AG04449 (cell line): ENCODE measurements around the gene LDLRAD4.

Experiments used
- CTCF ChIA-PET: fragments of 350-600 bp; formaldehyde crosslinking; extraction: SDS; loops from one replicate; lab custom pipeline; 2021; ENCODE audit warnings: antibody characterized with exemption; lab: Yijun Ruan, JAX
- POLR2A ChIA-PET: fragments of 400-600, 350-600 bp; formaldehyde crosslinking; extraction: SDS; loops from one replicate; lab custom pipeline; 2020; ENCODE audit warnings: antibody characterized with exemption, inconsistent platforms; lab: Yijun Ruan, JAX
- DNase-seq: peaks from one replicate; pipeline ENCODE4 v3.0.0-alpha.2; 2010; ENCODE audit warnings: low read depth, low spot score
- H3K4me3 ChIP-seq: 2 replicates; pipeline ENCODE4 v1.5.1; 2011; ENCODE audit warnings: low read depth, mild to moderate bottlenecking, control low read depth, low read length
- TF ChIP-seq, protein P1 (sequence below): IDR thresholded peaks from one replicate; pipeline ENCODE4 v1.5.1; 2011; ENCODE audit warnings: mild to moderate bottlenecking, moderate library complexity, low read length, control low read depth, inconsistent platforms; ENCODE audit not compliant: insufficient read depth; ENCODE audit errors: missing control alignments

The LDLRAD4 gene

DNA sequence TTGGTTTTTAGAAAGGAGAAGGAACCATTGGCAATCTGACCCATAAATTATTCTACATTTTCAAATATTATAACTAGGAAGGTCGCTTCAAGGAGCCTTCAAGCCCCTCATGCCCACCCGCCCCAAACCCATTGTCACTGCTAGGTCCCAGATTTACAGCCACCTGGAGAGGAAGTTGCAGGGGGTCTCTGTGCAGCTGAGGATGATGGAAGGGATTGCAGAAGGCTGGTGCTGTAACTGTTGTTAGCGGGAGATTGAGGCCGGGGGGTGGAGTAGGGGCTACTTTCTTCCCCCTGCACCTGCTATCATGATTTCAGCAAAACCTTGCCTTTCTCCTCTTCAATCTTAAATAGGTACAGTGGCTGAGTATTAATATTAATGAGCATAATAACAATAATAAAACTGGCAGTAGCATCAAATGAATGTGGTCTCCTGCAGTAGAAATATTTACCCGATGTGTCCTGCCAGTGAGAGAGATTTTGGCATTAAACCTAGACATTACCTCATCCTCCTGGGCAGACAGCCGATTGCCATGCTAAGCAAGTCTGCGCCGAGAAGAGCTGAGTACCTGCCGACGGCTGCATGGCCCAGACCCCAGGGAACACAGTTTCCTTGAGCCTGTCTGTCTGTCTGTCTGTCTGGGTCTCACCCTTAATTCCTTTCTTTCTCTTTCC, 282.4 kb downstream of the LDLRAD4 start:
- ChIA-PET POLR2A (no interaction called here), CTCF (no interaction called here)
- H3K4me3 ChIP-seq: no peak overlapping the region
- TF ChIP-seq, protein P1, sequence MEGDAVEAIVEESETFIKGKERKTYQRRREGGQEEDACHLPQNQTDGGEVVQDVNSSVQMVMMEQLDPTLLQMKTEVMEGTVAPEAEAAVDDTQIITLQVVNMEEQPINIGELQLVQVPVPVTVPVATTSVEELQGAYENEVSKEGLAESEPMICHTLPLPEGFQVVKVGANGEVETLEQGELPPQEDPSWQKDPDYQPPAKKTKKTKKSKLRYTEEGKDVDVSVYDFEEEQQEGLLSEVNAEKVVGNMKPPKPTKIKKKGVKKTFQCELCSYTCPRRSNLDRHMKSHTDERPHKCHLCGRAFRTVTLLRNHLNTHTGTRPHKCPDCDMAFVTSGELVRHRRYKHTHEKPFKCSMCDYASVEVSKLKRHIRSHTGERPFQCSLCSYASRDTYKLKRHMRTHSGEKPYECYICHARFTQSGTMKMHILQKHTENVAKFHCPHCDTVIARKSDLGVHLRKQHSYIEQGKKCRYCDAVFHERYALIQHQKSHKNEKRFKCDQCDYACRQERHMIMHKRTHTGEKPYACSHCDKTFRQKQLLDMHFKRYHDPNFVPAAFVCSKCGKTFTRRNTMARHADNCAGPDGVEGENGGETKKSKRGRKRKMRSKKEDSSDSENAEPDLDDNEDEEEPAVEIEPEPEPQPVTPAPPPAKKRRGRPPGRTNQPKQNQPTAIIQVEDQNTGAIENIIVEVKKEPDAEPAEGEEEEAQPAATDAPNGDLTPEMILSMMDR: no peak
- peak; percentile 17 for DNase-seq

DNA sequence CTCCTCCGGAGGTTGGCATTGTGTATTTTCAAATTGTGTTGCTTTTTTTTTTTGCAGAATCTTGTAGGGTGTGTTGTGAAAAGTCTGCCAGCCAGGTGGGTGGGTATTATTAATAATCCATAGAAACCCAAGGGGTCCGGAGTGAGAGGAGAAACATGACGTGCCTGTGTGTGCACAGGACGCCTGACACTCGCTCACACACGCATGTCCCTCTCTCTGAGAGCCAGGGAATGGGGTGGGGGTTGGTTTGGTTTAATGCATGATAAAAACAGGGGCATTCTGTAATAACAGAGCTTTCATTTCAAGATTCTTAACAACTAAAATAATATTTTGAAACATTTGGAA, 283.0 kb downstream of the LDLRAD4 start:
- POLR2A ChIA-PET: no interaction called here
- no peak overlapping the region for H3K4me3 ChIP-seq
- no peak for DNase-seq
- CTCF ChIA-PET: interaction anchor here (0.9 to 1.0 kb wide), 2 partner anchors 14 to 28 kb away, joined by 3 read pairs; no protein-coding TSS in a partner anchor
- TF ChIP-seq, protein P1: no peak

DNA sequence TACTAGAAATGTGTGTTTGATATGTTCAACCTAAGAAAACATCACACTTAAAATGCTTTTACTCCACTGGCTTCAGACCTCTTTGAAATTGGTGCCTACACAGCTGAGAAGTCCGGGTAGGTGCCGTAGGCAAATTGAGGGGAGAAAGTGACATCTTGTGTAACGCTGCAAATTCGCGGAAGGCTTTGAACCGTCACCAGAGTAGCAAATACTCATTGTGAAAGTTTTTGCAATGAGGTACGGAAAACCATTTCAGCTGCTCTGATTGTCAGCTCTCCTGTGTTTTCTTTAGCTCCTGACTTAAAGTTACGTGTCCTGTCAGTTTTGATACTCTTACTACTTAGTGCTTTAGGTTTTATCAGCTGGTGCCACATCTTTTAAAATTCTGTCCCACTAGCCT, 283.3 kb downstream of the LDLRAD4 start:
- TF ChIP-seq, protein P1: no peak
- ChIA-PET POLR2A (no interaction called here), CTCF (interaction anchor here (0.9 to 1.0 kb wide), 2 partner anchors 14 to 28 kb away, joined by 3 read pairs; no protein-coding TSS in a partner anchor)
- H3K4me3 ChIP-seq: no peak overlapping the region
- DNase-seq: no peak

DNA sequence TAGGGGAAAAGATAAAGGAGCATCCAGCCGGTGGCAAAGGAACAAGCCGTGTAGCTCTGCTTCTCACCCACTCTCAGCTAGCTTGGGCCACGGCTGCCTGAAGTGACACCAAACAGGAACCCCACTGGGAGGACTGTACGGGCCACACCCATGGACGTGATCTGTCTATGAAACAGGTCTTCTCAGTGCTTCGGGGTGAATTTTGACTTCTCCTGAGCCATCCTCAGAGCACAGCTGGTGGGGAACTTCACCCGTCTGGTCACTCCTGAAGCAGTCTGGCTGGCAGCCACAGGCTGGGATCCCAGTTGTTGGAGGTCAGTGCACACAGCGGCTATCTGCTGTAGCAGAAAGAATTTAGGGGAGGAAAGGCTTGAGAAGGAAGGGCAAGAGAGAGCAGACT, 284.0 kb downstream of the LDLRAD4 start:
- H3K4me3 ChIP-seq: no peak overlapping the region
- DNase-seq: no peak
- ChIA-PET CTCF (interaction anchor here (0.9 to 1.0 kb wide), 2 partner anchors 13 to 27 kb away, joined by 3 read pairs; no protein-coding TSS in a partner anchor), POLR2A (no interaction called here)
- TF ChIP-seq, protein P1: no peak

DNA sequence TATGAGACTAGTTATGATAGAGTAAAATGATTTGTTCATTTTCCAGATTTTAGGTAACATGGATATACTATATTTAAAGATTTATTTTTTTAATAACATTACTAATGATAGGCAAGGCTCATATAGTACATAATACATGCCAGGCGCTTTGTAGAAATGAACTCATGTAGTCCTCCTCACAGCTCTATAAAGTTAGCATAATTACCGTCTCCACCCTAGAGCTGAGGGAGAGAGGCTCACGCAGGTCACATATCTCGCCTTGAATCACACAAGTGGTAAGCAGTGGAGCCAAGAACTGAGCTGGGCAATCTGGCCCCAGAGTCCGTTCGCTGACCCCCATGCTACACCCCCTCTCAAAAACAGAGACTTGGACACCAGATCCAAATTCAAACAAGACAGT, 285.3 kb downstream of the LDLRAD4 start:
- H3K4me3 ChIP-seq: no peak overlapping the region
- no peak for DNase-seq
- POLR2A ChIA-PET: no interaction called here
- CTCF ChIA-PET: no interaction called here
- TF ChIP-seq, protein P1: no peak

DNA sequence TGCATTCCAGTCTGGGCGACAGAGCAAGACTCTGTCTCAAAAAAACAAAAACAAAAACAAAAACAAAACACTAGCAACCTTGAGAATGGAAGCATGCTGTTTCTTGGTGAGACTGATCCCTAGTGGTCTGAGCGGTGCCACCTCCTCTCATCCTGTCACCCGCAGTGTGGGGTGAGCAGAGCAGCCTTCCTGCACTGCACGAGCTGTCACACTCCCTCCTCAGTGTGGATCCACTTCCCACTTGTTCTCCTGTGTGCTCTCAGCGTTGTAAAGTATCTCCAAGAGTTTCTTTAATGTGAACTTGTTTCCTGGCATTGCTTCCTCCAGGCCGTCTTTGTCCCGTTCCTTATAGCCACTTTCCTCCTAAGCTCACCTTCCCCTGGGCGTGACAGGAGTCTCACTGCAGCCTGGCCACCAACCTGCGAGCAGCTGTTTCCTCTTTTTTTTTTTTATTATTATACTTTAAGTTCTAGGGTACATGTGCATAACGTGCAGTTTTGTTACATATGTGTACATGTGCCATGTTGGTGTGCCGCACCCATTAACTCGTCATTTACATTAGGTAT, 287.3 kb downstream of the LDLRAD4 start:
- no peak for DNase-seq
- TF ChIP-seq, protein P1: no peak
- no peak overlapping the region for H3K4me3 ChIP-seq
- ChIA-PET POLR2A (no interaction called here), CTCF (interaction anchor here (1.6 kb wide), 1 partner anchor 13 kb away, joined by 4 read pairs; no protein-coding TSS in a partner anchor)
